Activated T-helper 1 cell treated with anti-CD3 and anti-CD28 coated beads, Interleukin-2, amount 50 U/mL, for 16 hours (primary cell): ENCODE data around the gene EGFLAM.
"Not testable (repeated sequence)": the region's sequence is repeated elsewhere in the genome, so short reads cannot be mapped to it uniquely, and the experiment has no call there.

ENCODE experiments used
- DNase-seq, 2 donors: peaks; one replicate each; pipeline ENCODE4 v3.0.0-alpha.2; 2020; ENCODE audit warnings: low read depth in 1 of 2, low spot score in 1 of 2

The EGFLAM gene

GRCh38 chr5:38415772-38416171 is 157.4 kb downstream of the EGFLAM start:
- not testable (repeated sequence) for DNase-seq

- DNase-seq: no peak
These were observed 159.3 kb downstream of the EGFLAM start for GRCh38 chr5:38417658-38418017.

GRCh38 chr5:38420246-38420645 is 161.9 kb downstream of the EGFLAM start:
- DNase-seq: no peak

GRCh38 chr5:38420691-38421390 is 162.5 kb downstream of the EGFLAM start:
- DNase-seq: no peak

- DNase-seq: no peak
These were observed 164.3 kb downstream of the EGFLAM start for GRCh38 chr5:38422622-38423021.

GRCh38 chr5:38423276-38424147 is 165.2 kb downstream of the EGFLAM start:
- no peak for DNase-seq

GRCh38 chr5:38424148-38425060 is 166.0 kb downstream of the EGFLAM start:
- no peak for DNase-seq

- no peak for DNase-seq
These were observed 168.1 kb downstream of the EGFLAM start for GRCh38 chr5:38426490-38426889.

GRCh38 chr5:38426986-38427950 is 168.9 kb downstream of the EGFLAM start:
- DNase-seq: no peak

GRCh38 chr5:38431242-38431853 is 173.0 kb downstream of the EGFLAM start:
- DNase-seq: no peak

- DNase-seq: no peak
These were observed 175.0 kb downstream of the EGFLAM start for GRCh38 chr5:38433160-38433861.

GRCh38 chr5:38434966-38435705 is 176.8 kb downstream of the EGFLAM start:
- no peak for DNase-seq

- no peak for DNase-seq
These were observed 180.4 kb downstream of the EGFLAM start for GRCh38 chr5:38438757-38439156.

- peak; percentile 55 to 63 for DNase-seq
These were observed 183.3 kb downstream of the EGFLAM start for GRCh38 chr5:38441453-38442246.

GRCh38 chr5:38442247-38442573 is 183.9 kb downstream of the EGFLAM start:
- no peak for DNase-seq

GRCh38 chr5:38443390-38443789 is 185.0 kb downstream of the EGFLAM start:
- DNase-seq: no peak

GRCh38 chr5:38445374-38446028 is 187.1 kb downstream of the EGFLAM start:
- DNase-seq: no peak
